K562 (cell line): ENCODE data around the gene PITPNM1. TPM values are rescaled to one million over a fixed set of nuclear protein-coding genes. Genes with fewer than 3 reads are reported as not detected.

Source experiments
- ATAC-seq: fragments of 200-7000 bp; cut with Tn5 transposase; 3 replicates; pipeline ENCODE4 v1.9.1; 2020; ENCODE audit warnings: moderate library complexity
- Bru-seq: library from RNA; stranded (reverse); fragments of 400-500 nt; gene quantifications from one replicate; lab custom pipeline; 2021; lab: Mats Ljungman, UMichigan
- BruChase-seq, 2 experiments: library from RNA; stranded (reverse); fragments of 400-500 nt; gene quantifications; one replicate each; lab custom pipeline; 2021; lab: Mats Ljungman, UMichigan
- BruUV-seq: library from RNA; stranded (reverse); fragments of 400-500 nt; replicated peaks from 2 replicates; lab custom pipeline; 2021; lab: Mats Ljungman, UMichigan
- CTCF ChIA-PET: fragments of 300-600 bp; formaldehyde crosslinking; extraction: SDS; loops from one replicate; lab custom pipeline; 2021; ENCODE audit warnings: low intra/inter-chr PET ratio; lab: Yijun Ruan, JAX
- POLR2A ChIA-PET: fragments of 300-600, 350-650 bp; sonication (Branson Sonifier 250); formaldehyde crosslinking; extraction: SDS; loops from one replicate; lab custom pipeline; 2021; ENCODE audit warnings: antibody characterized with exemption, inconsistent platforms; lab: Yijun Ruan, JAX
- DNase-seq, 4 experiments: peaks; one replicate each; pipeline versions ENCODE4 v3.0.0 to v3.0.0-alpha.2; 2011 to 2018; ENCODE audit warnings: low spot score in 3 of 4, mixed read lengths in 3 of 4; ENCODE audit errors: extremely low read depth in 1 of 4
- FAIRE-seq: peaks from 2 replicates; lab custom pipeline; 2011; peaks lifted over from hg19 to GRCh38; lab: Jason Lieb, UNC
- H2AFZ ChIP-seq: 2 replicates; pipeline ENCODE4 v1.6.0; 2011; ENCODE audit warnings: low read depth, low read length, control low read depth, inconsistent platforms
- H3K27ac ChIP-seq: fragments of 200-600 bp; 3 replicates; pipeline ENCODE4 v1.8.0; 2011; ENCODE audit warnings: low read depth, mild to moderate bottlenecking, control low read depth, inconsistent platforms, low read length, moderate library complexity, mixed read lengths; ENCODE audit errors: extremely low read depth
- H3K27me3 ChIP-seq, 2 experiments: fragments of 300-600 bp in 1 of 2; 2 replicates in 1 of 2; 3 replicates in 1 of 2; pipeline versions ENCODE4 v1.6.0 to v1.8.0; 2011; ENCODE audit warnings: inconsistent platforms in 2 of 2, low read length in 2 of 2, mild to moderate bottlenecking in 1 of 2, mixed read lengths in 1 of 2, moderate library complexity in 1 of 2; ENCODE audit not compliant: control insufficient read depth in 2 of 2, insufficient read depth in 2 of 2
- H3K36me3 ChIP-seq: fragments of 300-600 bp; 3 replicates; pipeline ENCODE4 v1.8.0; 2011; ENCODE audit warnings: mild to moderate bottlenecking, low read length, inconsistent platforms; ENCODE audit not compliant: control insufficient read depth, insufficient read depth
- H3K4me1 ChIP-seq, 2 experiments: fragments of 200-600 bp in 1 of 2; replicated peaks in 1 of 2; 2 replicates in 1 of 2; 3 replicates in 1 of 2; pipeline versions ENCODE4 v1.5.1 to v1.8.0; 2011; ENCODE audit warnings: inconsistent platforms in 2 of 2, low read length in 2 of 2, mild to moderate bottlenecking in 1 of 2, mixed read lengths in 1 of 2, moderate library complexity in 1 of 2; ENCODE audit not compliant: control insufficient read depth in 2 of 2, insufficient read depth in 2 of 2
- H3K4me2 ChIP-seq: 2 replicates; pipeline ENCODE4 v1.6.1; 2011; ENCODE audit warnings: low read length, control low read depth, inconsistent platforms, mixed read lengths; ENCODE audit not compliant: insufficient read depth
- H3K4me3 ChIP-seq: fragments of 200-600 bp; sonication (generic), shearing (Covaris generic); 2 replicates; pipeline ENCODE4 v1.5.1; 2016; ENCODE audit warnings: control low read depth, inconsistent platforms
- H3K79me2 ChIP-seq: fragments of 200-600 bp; 3 replicates; pipeline ENCODE4 v1.8.0; 2011; ENCODE audit warnings: low read length, inconsistent platforms; ENCODE audit not compliant: control insufficient read depth, insufficient read depth
- H3K9ac ChIP-seq, 2 experiments: 2 replicates each; pipeline versions ENCODE4 v1.6.0 to v1.6.1; 2011; ENCODE audit warnings: low read depth in 2 of 2, low read length in 2 of 2, control low read depth in 1 of 2, inconsistent platforms in 1 of 2, mild to moderate bottlenecking in 1 of 2, mixed read lengths in 1 of 2; ENCODE audit not compliant: insufficient read depth in 1 of 2
- H3K9me1 ChIP-seq: one replicate; pipeline ENCODE4 v1.6.0; 2011; ENCODE audit warnings: inconsistent platforms, mild to moderate bottlenecking, low read length, moderate library complexity; ENCODE audit not compliant: control insufficient read depth, insufficient read depth
- H3K9me3 ChIP-seq: replicated peaks from 2 replicates; pipeline ENCODE4 v1.5.1; 2011; ENCODE audit warnings: low read depth, low read length, inconsistent platforms; ENCODE audit not compliant: control insufficient read depth, insufficient read depth
- H4K20me1 ChIP-seq: replicated peaks from 2 replicates; pipeline ENCODE4 v1.6.1; 2011; ENCODE audit warnings: low read length, inconsistent platforms, mixed read lengths; ENCODE audit not compliant: control insufficient read depth, insufficient read depth
- ETV6 ChIP-seq, 3 experiments: fragments of 150-350 bp in 1 of 3; sonication (generic) in 1 of 3; formaldehyde crosslinking in 1 of 3; IDR thresholded peaks; 2 replicates each; pipeline versions ENCODE4 v1.6.1 to v1.8.0; 2014 to 2022; ENCODE audit warnings: borderline replicate concordance in 2 of 3, low read depth in 2 of 3, antibody characterized with exemption in 1 of 3, low read length in 1 of 3, mild to moderate bottlenecking in 1 of 3, missing genetic modification reagents in 1 of 3
- HMGXB4 ChIP-seq: sonication (generic); formaldehyde crosslinking; IDR thresholded peaks from 2 replicates; pipeline ENCODE4 v1.8.1; 2023; ENCODE audit warnings: mild to moderate bottlenecking, missing genetic modification reagents
- RAD21 ChIP-seq, 2 experiments: fragments of 250-450 bp in 1 of 2; fragments of 450-650 bp in 1 of 2; sonication (Bioruptor Pico) in 1 of 2; formaldehyde crosslinking in 1 of 2; IDR thresholded peaks in 1 of 2; conservative IDR thresholded peaks in 1 of 2; 2 replicates each; pipeline versions ENCODE4 v1.4.0 to v1.8.0; 2020 to 2022; ENCODE audit warnings: mild to moderate bottlenecking in 2 of 2, moderate library complexity in 1 of 2
- SFPQ ChIP-seq: fragments of 200-400 bp; formaldehyde crosslinking; IDR thresholded peaks from 2 replicates; pipeline ENCODE4 v1.6.1; 2017; ENCODE audit warnings: mild to moderate bottlenecking, low read depth, low read length, moderate library complexity
- TBP ChIP-seq: optimal IDR thresholded peaks from 2 replicates; pipeline ENCODE3; 2011; ENCODE audit warnings: low read depth, low read length, improper control_type of control experiment
- YBX1 ChIP-seq: fragments of 450-650 bp; IDR thresholded peaks from 2 replicates; pipeline ENCODE4 v1.7.1; 2016; ENCODE audit warnings: mild to moderate bottlenecking
- ZBTB7A ChIP-seq: IDR thresholded peaks from 2 replicates; pipeline ENCODE4 v1.6.1; 2011; ENCODE audit warnings: low read depth, mild to moderate bottlenecking, low read length, moderate library complexity, borderline replicate concordance; ENCODE audit not compliant: control insufficient read depth
- ZC3H4 ChIP-seq: sonication (generic); formaldehyde crosslinking; IDR thresholded peaks from 2 replicates; pipeline ENCODE4 v1.9.0; 2021; ENCODE audit warnings: missing genetic modification reagents, borderline replicate concordance
- ZNF239 ChIP-seq: fragments of 250-450 bp; sonication (Bioruptor Pico); IDR thresholded peaks from 2 replicates; pipeline ENCODE4 v1.4.0; 2020; ENCODE audit warnings: mild to moderate bottlenecking
- ZNF324 ChIP-seq: fragments of 250-450 bp; sonication (Bioruptor Pico); IDR thresholded peaks from 2 replicates; pipeline ENCODE4 v1.4.0; 2020; ENCODE audit warnings: mild to moderate bottlenecking
- ZNF707 ChIP-seq: fragments of 250-450 bp; sonication (Bioruptor Pico); conservative IDR thresholded peaks from 2 replicates; pipeline ENCODE4 v1.8.0; 2022; ENCODE audit warnings: inconsistent platforms, mild to moderate bottlenecking, moderate library complexity
- WGBS: fragments of 100-300 bp; shearing (Covaris generic); methylation state at CpG from one replicate; pipeline ENCODE4 v1.1.6; 2016; ENCODE audit warnings: low coverage, mixed read lengths; ENCODE audit not compliant: insufficient coverage; ENCODE audit errors: missing lambda C conversion rate; 5-methylcytosine and 5-hydroxymethylcytosine counted together
- in situ Hi-C: fragments of 300-500 bp; cut with MboI; formaldehyde crosslinking; loops from 4 replicates; pipeline ENCODE4 v1.15.0; 2018; ENCODE audit warnings: inconsistent platforms, mixed read lengths
- intact Hi-C: fragments of 100-400 bp; cut with micrococcal nuclease; formaldehyde crosslinking; loops from 2 replicates; pipeline ENCODE4 v1.14.2; 2022
- long read RNA-seq, 3 experiments: library from polyadenylated mRNA in 2 of 3; library from RNA in 1 of 3; unstranded in 2 of 3; stranded (forward) in 1 of 3; transcript quantifications; one replicate each; pipeline ENCODE4 v2.0.0, GENCODE V29; 2019 to 2022
- polyA minus RNA-seq, 3 experiments: library from RNA; depleted of rRNA, polyadenylated mRNA; stranded (reverse); fragments of >200 nt; gene quantifications; 2 replicates each; pipeline ENCODE4 v1.2.3, GENCODE V29; 2011
- polyA plus RNA-seq, 8 experiments: library from polyadenylated mRNA; depleted of rRNA in 4 of 8; stranded (reverse) in 5 of 8; unstranded in 3 of 8; fragments of >200 nt; fragmentation: Nextera tagmentation in 2 of 8; fragmentation: Illumina TruSeq in 1 of 8; extraction: Ambion mirVana in 2 of 8; extraction: Trizol in 1 of 8; gene quantifications; 2 replicates each; pipeline versions ENCODE4 v1.2.1 to v1.2.3, GENCODE V29; 2011 to 2014; ENCODE audit warnings: inconsistent platforms in 1 of 8, missing spikeins in 1 of 8
- total RNA-seq, 7 experiments: library from RNA; depleted of rRNA in 6 of 7; stranded (reverse); fragments of >200 nt in 6 of 7; fragmentation: Illumina TruSeq in 2 of 7; extraction: Trizol in 2 of 7; gene quantifications; 2 replicates each; pipeline versions ENCODE4 v1.2.1 to v1.2.3, GENCODE V29; 2011 to 2021; ENCODE audit warnings: low replicate concordance in 1 of 7

Gene PITPNM1
- 48.7 and 132 TPM in 2 replicates for total RNA-seq (2011; cell fraction: chromatin; rRNA removed; ENCODE audit: low replicate concordance)
- 82.2 and 92.7 TPM in 2 replicates for total RNA-seq (2011; cell fraction: nucleolus; rRNA removed)
- total RNA-seq (2011; cell fraction: nucleoplasm; rRNA removed): 41.5 and 53.5 TPM in 2 replicates
- total RNA-seq (2014; rRNA removed) (33.6 and 47.6 TPM in 2 replicates), total RNA-seq (2014; rRNA removed; fragmentation: Illumina TruSeq; extraction: Trizol) (9.3 and 11.2 TPM in 2 replicates), total RNA-seq (2015; rRNA removed; fragmentation: Illumina TruSeq; extraction: Trizol) (17.4 and 17.7 TPM in 2 replicates), total RNA-seq (2021) (50.2 and 53.7 TPM in 2 replicates), polyA plus RNA-seq (2011; rRNA removed) (14.7 and 18.8 TPM in 2 replicates), polyA plus RNA-seq (2014; fragmentation: Illumina TruSeq; extraction: Trizol) (16.0 and 24.4 TPM in 2 replicates), polyA plus RNA-seq (2014; fragmentation: Nextera tagmentation; extraction: Ambion mirVana) (under 1 TPM; 0.11 to 0.25 TPM), polyA plus RNA-seq (2014; rRNA removed) (35.0 and 42.3 TPM in 2 replicates), polyA minus RNA-seq (2011; rRNA and poly(A)+ RNA removed) (4.8 and 6.9 TPM in 2 replicates), Bru-seq, nascent RNA (percentile 60 among the genes with signal in this experiment), BruChase-seq, experiment 1, labeled RNA remaining after a 2-hour chase (percentile 49 among the genes with signal in this experiment), BruChase-seq, experiment 2, labeled RNA remaining after a 6-hour chase (percentile 56 among the genes with signal in this experiment)
- 15.2 and 52.3 TPM in 2 replicates for polyA plus RNA-seq (2011; cell fraction: cytosol; rRNA removed)
- 72.4 and 144 TPM in 2 replicates for polyA plus RNA-seq (2011; cell fraction: nucleus; rRNA removed)
- polyA plus RNA-seq (2012): 24.1 and 32.9 TPM in 2 replicates
- polyA minus RNA-seq (2011; cell fraction: cytosol; rRNA and poly(A)+ RNA removed): 15.8 and 16.3 TPM in 2 replicates
- polyA minus RNA-seq (2011; cell fraction: nucleus; rRNA and poly(A)+ RNA removed): 28.3 and 31.1 TPM in 2 replicates
- long read RNA-seq, experiment 1, full-length matches to known transcripts: 1 of 183 reads
- long read RNA-seq, experiment 1, partial matches to known transcripts: 120 of 183 reads
- long read RNA-seq, experiment 1, other reads (novel, unspliced or antisense): 62 of 183 reads
- long read RNA-seq, experiment 2, partial matches to known transcripts: 7 of 24 reads
- long read RNA-seq, experiment 2, other reads (novel, unspliced or antisense): 17 of 24 reads
- long read RNA-seq, experiment 3, partial matches to known transcripts: 10 of 11 reads
- long read RNA-seq, experiment 3, other reads (novel, unspliced or antisense): 1 of 11 reads

DNA sequence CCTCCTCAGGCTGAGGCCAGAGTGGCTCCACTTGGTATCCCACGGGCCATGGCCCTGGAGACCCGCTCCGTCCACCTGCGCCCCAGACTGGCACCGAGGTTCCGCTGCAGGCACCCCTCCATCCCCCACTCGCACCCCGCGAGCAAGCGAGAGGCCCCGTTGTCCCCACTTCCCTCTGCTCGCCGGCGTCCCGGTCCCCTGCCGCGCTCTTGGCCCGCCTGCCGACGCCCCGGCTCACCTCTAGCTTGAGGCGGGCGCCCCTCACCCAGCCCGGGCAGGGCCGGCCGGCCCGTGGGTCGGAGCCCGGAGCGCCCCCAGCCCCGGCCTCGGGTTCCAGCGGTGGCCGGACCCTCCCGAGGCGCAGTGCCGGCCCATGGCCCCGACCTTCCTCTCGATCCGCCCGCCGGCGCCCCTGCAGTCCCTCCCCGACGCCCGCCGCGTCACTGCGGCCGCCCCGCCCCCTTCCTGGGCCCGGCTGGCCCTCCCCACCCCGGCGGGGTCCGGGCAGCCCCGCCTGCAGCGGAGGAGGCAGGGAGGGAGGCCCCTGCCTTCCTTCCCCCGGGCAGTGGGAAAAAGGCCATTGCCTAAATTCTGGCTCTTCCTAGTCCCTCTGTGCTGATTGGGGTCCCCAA, at the start of gene PITPNM1:
PITPNM1 (minus strand) TSS at position 414 of the 632 bp plus-strand sequence. CDS start 1,183 bp downstream, outside the sequence.
- peak; percentile 82 to 87 (median 84) for DNase-seq
- peaks cover 28 to 73% of the 10 kb centered on the region in 2 experiments for H3K4me1 ChIP-seq
- POLR2A ChIA-PET: interaction anchor here (0.6 kb wide), 1 partner anchor 121 kb away, joined by 3 read pairs; no protein-coding TSS in a partner anchor
- intact Hi-C loops: loop anchor here (1.0 to 5.0 kb wide), 5 partner anchors 23 to 148 kb away; partner anchors contain the start of genes GSTP1 and RPS6KB2
- no TSS peak for BruUV-seq
- no peaks in the 10 kb centered on the region for H3K27me3 ChIP-seq
- peak; percentile 71 for ATAC-seq
- no peaks in the 10 kb centered on the region for H3K9me3 ChIP-seq
- peak within 1 kb of the TSS; percentile 90 for H3K4me2 ChIP-seq
- H4K20me1 ChIP-seq: no peaks in the 10 kb centered on the region
- H3K9ac ChIP-seq: peak within 1 kb of the TSS; percentile 82 to 87
- peaks cover 41% of the 10 kb centered on the region; the same call in 2 of the 3 replicates for H3K36me3 ChIP-seq
- peaks cover 6% of the 10 kb centered on the region for H3K9me1 ChIP-seq
- WGBS: 0% methylated on average over 17 of the region's 58 CpGs
- H3K79me2 ChIP-seq: peaks cover 33% of the 10 kb centered on the region
- in situ Hi-C loops: no loop called here
- CTCF ChIA-PET: interaction anchor here (0.9 to 2.5 kb wide), 2 partner anchors 103 to 148 kb away, joined by 3 to 13 read pairs; partner anchors contain the start of gene PPP1CA
- peak within 1 kb of the TSS; percentile 71 for H2AFZ ChIP-seq
- FAIRE-seq: peak; percentile 60
- H3K4me3 ChIP-seq: peak within 1 kb of the TSS; percentile 73
- H3K27ac ChIP-seq: peak within 1 kb of the TSS; percentile 72
- TF ChIP-seq ZBTB7A: peak; percentile 92; the same call in 1 of the 2 replicates
- TF ChIP-seq SFPQ: no peak
- no peak for TF ChIP-seq RAD21 (CRISPR knock-in tag; conservative IDR thresholded peaks at IDR 0.05 in 1 of 2, IDR thresholded peaks at IDR 0.05 in 1 of 2)
- no peak for TF ChIP-seq ETV6 (IDR thresholded peaks at IDR 0.05; ENCODE audit: borderline replicate concordance in 1 of 2, low read depth in 2 of 2, low read length in 1 of 2)
- no peak for TF ChIP-seq ETV6 (CRISPR knock-in tag; IDR thresholded peaks at IDR 0.05; ENCODE audit: borderline replicate concordance)
- no peak for TF ChIP-seq ZNF239 (CRISPR knock-in tag)
- TF ChIP-seq ZNF707 (CRISPR knock-in tag): no peak
- no peak for TF ChIP-seq YBX1
- TF ChIP-seq TBP: peak; percentile 41
- TF ChIP-seq HMGXB4 (CRISPR knock-in tag): 0 out of 2 replicates have a peak, but pooled peaks have one; percentile 46
- 0 out of 2 replicates have a peak, but pooled peaks have one; percentile 4 for TF ChIP-seq ZC3H4
- no peak for TF ChIP-seq ZNF324 (CRISPR knock-in tag)
